ENCODE results near the gene STPG1. TPM values are rescaled to one million over a fixed set of nuclear protein-coding genes. Genes with fewer than 3 reads are reported as not detected.
A peak's percentile ranks its signal among the peaks of the same experiment; 100 is the strongest.

Gene STPG1
- total RNA-seq, 1 donor from 2014 or later: 5.3 TPM

DNA sequence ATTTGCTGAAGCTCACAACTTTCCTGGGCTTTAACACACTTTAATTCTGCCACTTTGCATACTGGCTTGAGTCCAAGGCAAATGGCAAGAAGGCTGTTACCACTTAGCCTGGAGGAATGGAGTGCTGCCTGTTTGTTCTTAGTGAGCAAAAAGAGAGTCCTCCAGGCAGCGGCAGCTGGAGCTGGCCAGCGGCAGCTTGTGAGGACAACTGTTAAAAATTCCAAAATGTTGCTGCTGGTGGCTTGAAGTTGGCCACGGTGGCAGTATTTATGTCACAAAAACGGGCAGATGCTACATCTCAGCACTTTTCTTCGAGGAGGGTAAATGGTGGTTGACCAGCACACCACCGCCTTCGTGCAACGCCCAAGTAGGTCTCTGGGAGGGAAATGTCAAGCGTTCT lies 27.3 kb downstream of the STPG1 start:
- TF ChIP-seq CTCF (IDR thresholded peaks at IDR 0.05; ENCODE audit: insufficient read depth, low read length, severe bottlenecking): no peak
- no peak overlapping the region for H3K4me3 ChIP-seq (ENCODE audit: low read depth, low read length)
- peak; percentile 30 for DNase-seq (ENCODE audit: low read depth)
- no peaks in the 10 kb centered on the region for H3K27me3 ChIP-seq (ENCODE audit: control insufficient read depth, insufficient read depth, low read length)
- no peak for FAIRE-seq
- H3K36me3 ChIP-seq (ENCODE audit: control insufficient read depth, insufficient read depth, low read length): peaks cover 3% of the 10 kb centered on the region

DNA sequence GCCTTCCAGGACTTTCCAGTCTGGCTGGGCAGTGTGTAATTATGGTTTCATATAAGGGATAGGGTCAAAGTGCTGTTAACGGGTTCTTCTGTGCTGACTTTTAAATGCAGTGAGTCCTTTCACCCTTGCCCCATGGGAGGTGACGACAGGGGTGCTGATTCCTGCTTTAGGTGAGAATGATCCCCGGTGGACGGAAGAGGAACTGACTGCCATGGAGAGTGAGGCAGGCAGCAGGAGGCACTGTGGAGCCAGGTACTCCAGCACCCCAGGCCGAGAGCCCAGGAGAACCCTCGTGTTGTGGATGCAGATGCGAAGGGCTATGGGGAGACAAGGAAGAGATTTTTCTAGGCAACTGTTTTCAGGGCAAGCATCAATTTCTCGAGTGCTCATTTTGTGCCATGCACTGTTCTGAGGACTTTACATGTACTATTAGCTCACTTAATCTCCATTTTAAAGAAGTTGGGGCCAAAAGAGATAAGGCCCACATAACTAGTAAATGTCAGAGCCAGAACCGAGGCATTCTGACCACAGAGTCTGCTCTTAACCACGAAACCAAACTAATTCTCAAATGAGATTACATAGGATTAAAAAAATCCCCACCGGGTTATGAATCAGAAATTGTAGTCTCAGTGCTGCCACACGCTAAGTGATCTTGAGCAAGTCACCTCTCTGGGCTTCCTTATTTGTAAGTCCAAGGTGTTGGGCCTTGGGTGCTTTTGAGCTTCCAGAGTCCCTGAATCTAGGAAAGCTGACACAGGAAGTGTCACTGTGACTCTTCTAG lies 28.2 kb downstream of the STPG1 start:
- H3K4me3 ChIP-seq (ENCODE audit: low read depth, low read length): no peak overlapping the region
- peaks cover 3% of the 10 kb centered on the region for H3K36me3 ChIP-seq (ENCODE audit: control insufficient read depth, insufficient read depth, low read length)
- DNase-seq (ENCODE audit: low read depth): peak; percentile 67
- H3K27me3 ChIP-seq (ENCODE audit: control insufficient read depth, insufficient read depth, low read length): no peaks in the 10 kb centered on the region
- TF ChIP-seq CTCF (IDR thresholded peaks at IDR 0.05; ENCODE audit: insufficient read depth, low read length, severe bottlenecking): peak; percentile 72
- no peak for FAIRE-seq

- Histone ChIP-seq H3K27me3 (ENCODE audit: control insufficient read depth, insufficient read depth, low read length) (no peaks in the 10 kb centered on the region), H3K36me3 (ENCODE audit: control insufficient read depth, insufficient read depth, low read length) (peaks cover 3% of the 10 kb centered on the region), H3K4me3 (ENCODE audit: low read depth, low read length) (no peak overlapping the region)
- TF ChIP-seq CTCF (IDR thresholded peaks at IDR 0.05; ENCODE audit: insufficient read depth, low read length, severe bottlenecking): no peak
- FAIRE-seq (peak; percentile 97), DNase-seq (ENCODE audit: low read depth) (peak; percentile 96)
Measured at GRCh38 chr1:24384251-24385090, 29.1 kb downstream of the STPG1 start.

- FAIRE-seq (no peak), DNase-seq (ENCODE audit: low read depth) (peak; percentile 83)
- H3K4me3 ChIP-seq (ENCODE audit: low read depth, low read length): no peak overlapping the region
- H3K27me3 ChIP-seq (ENCODE audit: control insufficient read depth, insufficient read depth, low read length): no peaks in the 10 kb centered on the region
- no peak for TF ChIP-seq CTCF (IDR thresholded peaks at IDR 0.05; ENCODE audit: insufficient read depth, low read length, severe bottlenecking)
- peaks cover 2% of the 10 kb centered on the region for H3K36me3 ChIP-seq (ENCODE audit: control insufficient read depth, insufficient read depth, low read length)
Measured at GRCh38 chr1:24383381-24383940, 30.1 kb downstream of the STPG1 start.

- H3K36me3 ChIP-seq (ENCODE audit: control insufficient read depth, insufficient read depth, low read length): peaks cover under 1% of the 10 kb centered on the region
- DNase-seq (ENCODE audit: low read depth) (peak; percentile 91), FAIRE-seq (peak; percentile 94)
- TF ChIP-seq CTCF (IDR thresholded peaks at IDR 0.05; ENCODE audit: insufficient read depth, low read length, severe bottlenecking): no peak
- no peak overlapping the region for H3K4me3 ChIP-seq (ENCODE audit: low read depth, low read length)
- H3K27me3 ChIP-seq (ENCODE audit: control insufficient read depth, insufficient read depth, low read length): no peaks in the 10 kb centered on the region
Measured at GRCh38 chr1:24382165-24382577, 31.4 kb downstream of the STPG1 start.

Measured in bronchial epithelial cell (primary cell).